ENCODE measurements around the gene ARID1B.

GRCh38 chr6:157173776-157174175 lies 396.6 kb downstream of the ARID1B start:
- TF ChIP-seq CTCF (conservative IDR thresholded peaks at IDR 0.05) (no peak), ZFX (IDR thresholded peaks at IDR 0.05) (no peak)
